Measurements from ENCODE around the gene PTPRN2. TPM values are rescaled to one million over a fixed set of nuclear protein-coding genes. Genes with fewer than 3 reads are reported as not detected.

Gene PTPRN2
- total and polyA plus RNA-seq, 9 of the 15 experiments (the other 6 are each of a cell fraction or from before 2014, with no cell fraction given) = not detected

GRCh38 chr7:157612664-157613561, 974.7 kb downstream of the PTPRN2 start (continued):
- no peak for TF ChIP-seq ZBTB2 (IDR thresholded peaks at IDR 0.05)
- TF ChIP-seq ARID1B (IDR thresholded peaks at IDR 0.05) = no peak
- peak; percentile 39 to 40; a peak in 2 of 4 replicates for TF ChIP-seq NRF1 (conservative IDR thresholded peaks at IDR 0.05 in 1 of 2, IDR thresholded peaks at IDR 0.05 in 1 of 2)
- TF ChIP-seq KLF6 (CRISPR knock-in tag; IDR thresholded peaks at IDR 0.05; ENCODE audit: borderline replicate concordance) = no peak
- no peak for TF ChIP-seq ZNF143 (CRISPR knock-in tag; IDR thresholded peaks at IDR 0.05)
- no peak for TF ChIP-seq HNRNPK (IDR thresholded peaks at IDR 0.05; ENCODE audit: low read depth, low read length, poor library complexity, severe bottlenecking)
- TF ChIP-seq ZFP36 (IDR thresholded peaks at IDR 0.05; ENCODE audit: low read depth, low read length, partially characterized antibody) = no peak
- TF ChIP-seq HDAC1 (IDR thresholded peaks at IDR 0.05) = no peak
- TF ChIP-seq RBM14 (IDR thresholded peaks at IDR 0.05; ENCODE audit: borderline replicate concordance, insufficient read depth, low read depth, low read length) = 0 out of 2 replicates have a peak, but pooled peaks have one; percentile 69
- TF ChIP-seq MTA1 (IDR thresholded peaks at IDR 0.05; ENCODE audit: borderline replicate concordance) = no peak
- TF ChIP-seq TFAP4 (CRISPR knock-in tag; IDR thresholded peaks at IDR 0.05; ENCODE audit: borderline replicate concordance) = no peak
- TF ChIP-seq CBX2 (IDR thresholded peaks at IDR 0.05; ENCODE audit: insufficient read depth, low read length, poor library complexity, severe bottlenecking) = no peak
- no peak for TF ChIP-seq NR2C2 (CRISPR knock-in tag; IDR thresholded peaks at IDR 0.05)
- TF ChIP-seq NR2C2 (tag; IDR thresholded peaks at IDR 0.05) = peak; percentile 32; the same call in 1 of the 2 replicates
- no peak for TF ChIP-seq SRF (CRISPR knock-in tag; IDR thresholded peaks at IDR 0.05)
- TF ChIP-seq MYC (IDR thresholded peaks at IDR 0.05; ENCODE audit: low read depth, low read length) = no peak
- TF ChIP-seq MYC (CRISPR knock-in tag; IDR thresholded peaks at IDR 0.05; ENCODE audit: borderline replicate concordance, low read depth) = no peak
- no peak for TF ChIP-seq NUFIP1 (IDR thresholded peaks at IDR 0.05; ENCODE audit: partially characterized antibody)
- no peak for TF ChIP-seq ZNF174 (CRISPR knock-in tag; IDR thresholded peaks at IDR 0.05)
- no peak for TF ChIP-seq NCOA2 (IDR thresholded peaks at IDR 0.05; ENCODE audit: partially characterized antibody in 2 of 2)
- no peak for TF ChIP-seq SAFB (IDR thresholded peaks at IDR 0.05; ENCODE audit: borderline replicate concordance, low read depth, low read length)
- no peak for TF ChIP-seq CBX8 (IDR thresholded peaks at IDR 0.05; ENCODE audit: borderline replicate concordance, extremely low read depth, low read depth, low read length, poor library complexity, severe bottlenecking)
